Activated B cell treated with CpG ODN at 0.5 μM for 24 hours (primary cell): ENCODE data around the gene SLC30A2. TPM values are rescaled to one million over a fixed set of nuclear protein-coding genes. Genes with fewer than 3 reads are reported as not detected.

ENCODE experiments used
- ATAC-seq: fragments of 200-7000 bp; cut with Tn5 transposase; one replicate; pipeline ENCODE4 v1.10.0; 2021; ENCODE audit warnings: low read depth, mild to moderate bottlenecking, moderate library complexity
- CTCF ChIA-PET: fragments of 350-600 bp; sonication (Branson Sonifier 250); formaldehyde crosslinking; loops from one replicate; lab custom pipeline; 2021; ENCODE audit warnings: antibody characterized with exemption; lab: Charles Lee
- POLR2A ChIA-PET: fragments of 350-600 bp; sonication (Branson Sonifier 250); formaldehyde crosslinking; loops from one replicate; lab custom pipeline; 2021; ENCODE audit warnings: antibody characterized with exemption; lab: Charles Lee
- DNase-seq: peaks from one replicate; pipeline ENCODE4 v3.0.0; 2022
- H3K27ac Mint-ChIP-seq: one replicate; pipeline ENCODE4 v1.8.0; 2020; ENCODE audit warnings: mixed read lengths
- H3K27me3 Mint-ChIP-seq: one replicate; pipeline ENCODE4 v1.8.0; 2021; ENCODE audit warnings: mixed read lengths
- H3K36me3 Mint-ChIP-seq: one replicate; pipeline ENCODE4 v1.8.0; 2021; ENCODE audit warnings: low read depth, mixed read lengths
- H3K4me1 Mint-ChIP-seq: one replicate; pipeline ENCODE4 v1.8.0; 2021; ENCODE audit warnings: mixed read lengths
- H3K4me3 Mint-ChIP-seq: one replicate; pipeline ENCODE4 v1.8.0; 2020; ENCODE audit warnings: mild to moderate bottlenecking, mixed read lengths
- H3K9me3 Mint-ChIP-seq: one replicate; pipeline ENCODE4 v1.8.0; 2020; ENCODE audit warnings: mixed read lengths
- intact Hi-C: fragments of 100-400 bp; cut with micrococcal nuclease; formaldehyde crosslinking; loops from one replicate; pipeline ENCODE4 v1.15.1; 2024
- total RNA-seq: library from RNA; stranded (reverse); gene quantifications from 2 replicates; pipeline ENCODE4 v1.2.3, GENCODE V29; 2022
- TF ChIP-seq, protein P1 (sequence below): fragments of 200-600 bp; IDR thresholded peaks from one replicate; pipeline ENCODE4 v1.8.0; 2022; ENCODE audit warnings: antibody characterized with exemption, mild to moderate bottlenecking

Gene SLC30A2
- total RNA-seq, 1 donor from 2014 or later: not detected

DNA sequence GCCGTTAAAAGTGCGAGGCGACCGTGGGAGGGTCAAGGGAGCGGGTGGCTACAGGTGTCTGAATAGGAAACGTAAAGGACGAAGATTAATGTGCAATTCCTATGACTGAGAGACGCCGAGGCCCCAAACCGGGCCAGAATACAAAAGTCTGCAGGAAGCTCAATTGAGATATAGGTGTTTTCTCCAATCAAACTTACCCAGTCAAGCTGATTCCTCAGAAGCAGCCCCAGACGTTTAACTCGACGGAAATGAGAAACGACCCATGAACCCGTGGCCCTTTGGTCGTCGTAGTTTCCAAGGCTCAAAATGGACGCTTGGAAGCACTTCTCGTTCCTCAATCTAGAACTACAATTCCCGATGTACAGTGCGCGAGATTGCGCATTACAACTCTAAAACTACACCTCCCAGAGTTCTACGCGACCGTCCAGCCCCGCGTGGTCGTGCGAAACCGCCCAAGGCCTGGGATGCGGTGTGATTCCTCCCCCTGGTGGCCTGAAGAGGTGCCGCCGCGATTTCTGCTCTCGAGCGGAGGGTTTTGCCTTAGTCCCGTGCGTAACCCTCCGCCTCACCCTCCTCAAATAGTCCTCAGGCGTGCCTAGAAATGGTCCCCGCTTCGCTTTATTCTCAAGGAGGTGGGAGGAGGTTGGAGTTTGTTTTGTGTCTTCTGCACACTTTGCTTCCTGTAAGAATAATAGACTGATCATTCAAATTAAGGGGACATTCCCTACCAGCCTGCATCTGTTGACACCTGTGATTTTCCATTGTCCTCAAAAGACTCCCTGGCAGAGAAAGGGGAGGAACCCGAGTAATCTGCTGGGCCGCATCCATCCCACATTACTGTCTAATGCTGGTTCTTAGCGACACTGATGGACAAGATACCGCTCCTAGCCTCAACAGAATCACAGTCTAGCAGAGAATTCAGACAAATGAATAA lies 47.8 kb downstream of the SLC30A2 start, which contains the start of gene PAFAH2:
Gene PAFAH2, minus strand, starts transcription at position 236 of the 934 bp plus-strand sequence. CDS start 7,247 bp downstream, outside the sequence.
- intact Hi-C loops: loop anchor here (1.0 to 5.0 kb wide), 8 partner anchors 37 to 568 kb away; partner anchors contain the start of genes AUNIP, MACO1, MAN1C1 and STMN1
- ChIA-PET POLR2A (interaction anchor here (0.6 to 1.9 kb wide), 17 partner anchors 9 to 1157 kb away, joined by 3 to 25 read pairs (median 5); partner anchors contain the start of genes DHDDS, MTFR1L, RSRP1 and SLC9A1), CTCF (interaction anchor here (1.0 to 6.6 kb wide), 8 partner anchors 27 to 389 kb away, joined by 3 to 94 read pairs (median 4); partner anchors contain the start of gene STMN1)
- Mint-ChIP-seq H3K36me3 (peaks cover 11% of the 10 kb centered on the region), H3K9me3 (no peaks in the 10 kb centered on the region), H3K27me3 (no peaks in the 10 kb centered on the region), H3K4me3 (peak within 1 kb of the TSS; percentile 95), H3K4me1 (peaks cover 18% of the 10 kb centered on the region), H3K27ac (peak within 1 kb of the TSS; percentile 95)
- TF ChIP-seq, protein P1, sequence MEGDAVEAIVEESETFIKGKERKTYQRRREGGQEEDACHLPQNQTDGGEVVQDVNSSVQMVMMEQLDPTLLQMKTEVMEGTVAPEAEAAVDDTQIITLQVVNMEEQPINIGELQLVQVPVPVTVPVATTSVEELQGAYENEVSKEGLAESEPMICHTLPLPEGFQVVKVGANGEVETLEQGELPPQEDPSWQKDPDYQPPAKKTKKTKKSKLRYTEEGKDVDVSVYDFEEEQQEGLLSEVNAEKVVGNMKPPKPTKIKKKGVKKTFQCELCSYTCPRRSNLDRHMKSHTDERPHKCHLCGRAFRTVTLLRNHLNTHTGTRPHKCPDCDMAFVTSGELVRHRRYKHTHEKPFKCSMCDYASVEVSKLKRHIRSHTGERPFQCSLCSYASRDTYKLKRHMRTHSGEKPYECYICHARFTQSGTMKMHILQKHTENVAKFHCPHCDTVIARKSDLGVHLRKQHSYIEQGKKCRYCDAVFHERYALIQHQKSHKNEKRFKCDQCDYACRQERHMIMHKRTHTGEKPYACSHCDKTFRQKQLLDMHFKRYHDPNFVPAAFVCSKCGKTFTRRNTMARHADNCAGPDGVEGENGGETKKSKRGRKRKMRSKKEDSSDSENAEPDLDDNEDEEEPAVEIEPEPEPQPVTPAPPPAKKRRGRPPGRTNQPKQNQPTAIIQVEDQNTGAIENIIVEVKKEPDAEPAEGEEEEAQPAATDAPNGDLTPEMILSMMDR: peak; percentile 89
- DNase-seq (peak; percentile 85), ATAC-seq (peak; percentile 98)

DNA sequence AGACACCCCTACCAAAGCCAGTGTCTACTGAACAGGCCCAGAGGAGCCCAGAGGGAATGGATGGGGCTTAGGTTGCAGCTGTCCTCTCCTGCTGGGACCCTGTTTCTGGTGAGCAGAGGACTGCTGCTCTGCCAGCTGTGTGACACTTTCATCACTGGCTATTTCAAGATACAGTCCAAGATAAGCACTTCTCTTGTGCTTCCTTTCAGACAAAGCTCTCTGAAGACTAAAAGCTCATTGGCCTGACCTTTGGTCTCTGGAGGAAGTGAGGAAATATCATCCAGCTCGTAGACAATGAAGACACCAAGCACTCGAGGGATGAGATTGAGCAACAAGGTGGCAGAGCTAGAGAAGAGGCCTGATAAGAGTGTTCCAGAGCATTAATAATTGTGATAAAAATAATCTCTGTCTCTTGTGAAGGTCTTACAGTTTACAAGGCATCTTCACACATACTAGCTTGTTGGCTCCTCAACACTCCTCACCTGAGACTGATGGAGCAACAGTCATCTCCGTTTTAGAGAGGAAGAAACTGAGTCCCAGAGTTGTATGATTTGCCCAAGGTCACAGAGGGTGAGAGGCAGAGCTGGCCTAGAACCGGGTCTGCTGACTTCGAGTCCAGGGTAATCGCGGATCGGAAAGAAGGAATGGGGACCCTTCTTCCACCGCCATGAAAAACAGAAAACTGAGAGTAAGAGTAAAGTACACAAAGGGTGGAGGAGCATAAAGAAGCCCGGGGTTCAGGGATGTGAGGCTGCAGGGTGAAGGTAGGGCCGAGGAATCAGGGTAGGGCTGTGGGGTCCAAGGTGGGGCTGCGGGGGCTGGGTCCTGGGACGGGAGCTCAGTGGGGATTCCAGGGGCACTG lies 48.7 kb downstream of the SLC30A2 start:
- Mint-ChIP-seq H3K36me3 (peaks cover 12% of the 10 kb centered on the region), H3K4me1 (peaks cover 18% of the 10 kb centered on the region), H3K9me3 (no peaks in the 10 kb centered on the region), H3K27me3 (no peaks in the 10 kb centered on the region), H3K27ac (peak overlapping the region; percentile 95), H3K4me3 (peak overlapping the region; percentile 95)
- CTCF ChIA-PET: interaction anchor here (1.0 to 6.6 kb wide), 8 partner anchors 26 to 388 kb away, joined by 3 to 94 read pairs (median 4); partner anchors contain the start of gene STMN1
- ATAC-seq (no peak), DNase-seq (no peak)
- intact Hi-C loops: loop anchor here (5.0 kb wide), 1 partner anchor 380 kb away; the partner anchor contains the start of gene MAN1C1
- TF ChIP-seq, protein P1: no peak
- POLR2A ChIA-PET: interaction anchor here (0.5 to 1.9 kb wide), 17 partner anchors 8 to 1158 kb away, joined by 3 to 25 read pairs (median 5); partner anchors contain the start of genes DHDDS, MTFR1L, RSRP1 and SLC9A1

DNA sequence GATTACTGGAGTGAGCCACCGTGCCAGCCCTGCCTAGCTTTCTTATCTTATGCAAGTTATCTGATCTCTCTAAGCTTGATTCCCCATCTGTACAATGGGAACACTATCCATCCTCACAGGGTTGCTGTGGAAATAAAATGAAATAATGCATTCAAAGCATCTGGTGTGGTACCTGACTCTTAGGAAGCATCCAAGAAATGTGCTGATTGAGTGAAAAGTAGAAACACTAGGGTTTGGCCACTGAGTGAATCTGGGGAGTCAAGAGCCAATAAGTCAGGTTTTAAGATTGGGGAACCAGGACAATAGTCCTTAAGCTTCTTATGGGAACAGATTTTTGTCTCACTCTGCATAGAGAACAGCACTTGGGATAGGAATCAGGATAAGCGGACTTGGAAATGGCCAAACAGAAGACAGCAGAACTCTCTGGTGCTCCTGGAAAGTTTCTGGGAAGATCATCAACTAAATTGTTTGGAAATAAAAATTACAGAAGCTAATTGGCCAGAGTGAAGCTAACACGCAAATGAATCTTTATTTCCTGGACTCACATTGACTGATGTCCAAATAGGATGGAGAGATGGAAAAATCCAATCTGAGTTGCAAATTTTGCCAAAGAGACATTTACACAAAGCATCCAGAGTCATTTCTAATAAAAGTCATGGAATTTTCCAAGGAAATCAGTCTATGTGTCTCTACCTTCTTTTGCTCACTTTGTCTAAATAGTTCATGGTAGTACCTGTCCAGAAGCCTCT lies 51.3 kb downstream of the SLC30A2 start:
- Mint-ChIP-seq H3K4me3 (no peak overlapping the region), H3K27ac (no peak overlapping the region), H3K27me3 (no peaks in the 10 kb centered on the region), H3K9me3 (no peaks in the 10 kb centered on the region), H3K4me1 (peaks cover 22% of the 10 kb centered on the region), H3K36me3 (peaks cover 13% of the 10 kb centered on the region)
- DNase-seq: no peak
- intact Hi-C loops: loop anchor here (5.0 kb wide), 1 partner anchor 377 kb away; the partner anchor contains the start of gene MAN1C1
- CTCF ChIA-PET: interaction anchor here (6.6 kb wide), 1 partner anchor 98 kb away, joined by 94 read pairs; no protein-coding TSS in a partner anchor
- POLR2A ChIA-PET: interaction anchor here (0.6 to 1.1 kb wide), 2 partner anchors 27 to 175 kb away, joined by 3 to 6 read pairs; partner anchors contain the start of genes EXTL1 and MTFR1L
- TF ChIP-seq, protein P1: no peak
- no peak for ATAC-seq

GRCh38 chr1:25993197-25993951 lies 52.5 kb downstream of the SLC30A2 start:
- peaks cover 18% of the 10 kb centered on the region for H3K4me1 Mint-ChIP-seq
- CTCF ChIA-PET: no interaction called here
- H3K27ac Mint-ChIP-seq: no peak overlapping the region
- H3K36me3 Mint-ChIP-seq: peaks cover 20% of the 10 kb centered on the region
- H3K4me3 Mint-ChIP-seq: no peak overlapping the region
- TF ChIP-seq, protein P1: no peak
- ATAC-seq: no peak
- H3K27me3 Mint-ChIP-seq: no peaks in the 10 kb centered on the region
- DNase-seq: no peak
- intact Hi-C loops: no loop called here
- POLR2A ChIA-PET: no interaction called here
- H3K9me3 Mint-ChIP-seq: no peaks in the 10 kb centered on the region
